GM23248 (cell line): ENCODE results near the gene AQP2. TPM values are rescaled to one million over a fixed set of nuclear protein-coding genes. Genes with fewer than 3 reads are reported as not detected.
A peak's percentile ranks its signal among the peaks of the same experiment; 100 is the strongest.

Source experiments
- DNase-seq: peaks from one replicate; pipeline ENCODE4 v3.0.0-alpha.2; 2015
- H2AFZ ChIP-seq: fragments of 200-600 bp; sonication (generic); 2 replicates; pipeline ENCODE4 v1.6.1; 2016; ENCODE audit warnings: antibody characterized with exemption
- H3F3A ChIP-seq: fragments of 200-600 bp; sonication (generic); 2 replicates; pipeline ENCODE4 v1.6.1; 2016; ENCODE audit warnings: mild to moderate bottlenecking, antibody characterized with exemption, mixed run types; ENCODE audit not compliant: insufficient read depth
- H3K27ac ChIP-seq: fragments of 200-600 bp; sonication (generic); 2 replicates; pipeline ENCODE4 v1.5.1; 2016; ENCODE audit warnings: mild to moderate bottlenecking
- H3K27me3 ChIP-seq: fragments of 200-600 bp; sonication (generic); replicated peaks from 2 replicates; pipeline ENCODE4 v1.6.1; 2016; ENCODE audit warnings: mild to moderate bottlenecking; ENCODE audit not compliant: insufficient read depth
- H3K36me3 ChIP-seq: fragments of 200-600 bp; sonication (generic); 2 replicates; pipeline ENCODE4 v1.6.1; 2016; ENCODE audit warnings: low read depth, mild to moderate bottlenecking
- H3K4me1 ChIP-seq: fragments of 200-600 bp; sonication (generic); 2 replicates; pipeline ENCODE4 v1.6.1; 2016; ENCODE audit warnings: mild to moderate bottlenecking; ENCODE audit not compliant: insufficient read depth
- H3K4me2 ChIP-seq: fragments of 200-600 bp; sonication (generic); one replicate; pipeline ENCODE4 v1.6.1; 2016; ENCODE audit warnings: mild to moderate bottlenecking; ENCODE audit not compliant: unreplicated experiment
- H3K4me3 ChIP-seq: fragments of 200-600 bp; sonication (generic); 2 replicates; pipeline ENCODE4 v1.5.1; 2016; ENCODE audit warnings: mild to moderate bottlenecking
- H3K79me2 ChIP-seq: fragments of 200-600 bp; sonication (generic); 2 replicates; pipeline ENCODE4 v1.6.1; 2016; ENCODE audit warnings: mild to moderate bottlenecking; ENCODE audit not compliant: insufficient read depth
- H3K9ac ChIP-seq: fragments of 200-600 bp; sonication (generic); 2 replicates; pipeline ENCODE4 v1.6.1; 2016; ENCODE audit warnings: mild to moderate bottlenecking
- H3K9me2 ChIP-seq: fragments of 200-600 bp; sonication (generic); 2 replicates; pipeline ENCODE4 v1.6.1; 2016; ENCODE audit warnings: mixed run types, mild to moderate bottlenecking, moderate library complexity; ENCODE audit not compliant: insufficient read depth
- H3K9me3 ChIP-seq: fragments of 200-600 bp; sonication (generic); one replicate; pipeline ENCODE4 v1.6.1; 2017; ENCODE audit warnings: low read depth
- H4K20me1 ChIP-seq: fragments of 200-600 bp; sonication (generic); 2 replicates; pipeline ENCODE4 v1.6.0; 2016; ENCODE audit not compliant: insufficient read depth
- EZH2 ChIP-seq: fragments of 200-600 bp; sonication (generic); IDR thresholded peaks from 2 replicates; pipeline ENCODE4 v1.6.1; 2018; ENCODE audit warnings: antibody characterized with exemption, mild to moderate bottlenecking; ENCODE audit not compliant: insufficient read depth, poor library complexity, severe bottlenecking
- EZH2phosphoT487 ChIP-seq: fragments of 200-600 bp; sonication (generic); IDR thresholded peaks from 2 replicates; pipeline ENCODE4 v1.6.1; 2018; ENCODE audit warnings: antibody characterized with exemption, moderate library complexity, mild to moderate bottlenecking, low read depth; ENCODE audit not compliant: insufficient read depth
- WGBS, 2 experiments: methylation state at CpG; one replicate each; pipeline ENCODE4 v1.1.6; 2015 to 2017; ENCODE audit warnings: low lambda C conversion rate in 2 of 2, low coverage in 1 of 2; ENCODE audit errors: missing lambda C conversion rate in 2 of 2; 5-methylcytosine and 5-hydroxymethylcytosine counted together
- in situ Hi-C: fragments of 300-500 bp; cut with MboI; formaldehyde crosslinking; loops from 2 replicates; pipeline ENCODE4 v1.15.0; 2020
- polyA plus RNA-seq: library from polyadenylated mRNA; unstranded; fragments of >200 nt; fragmentation: Nextera tagmentation; extraction: Ambion mirVana; gene quantifications from 2 replicates; pipeline ENCODE4 v1.2.1, GENCODE V29; 2016
- total RNA-seq: library from RNA; depleted of rRNA; stranded (reverse); fragments of >200 nt; shearing (Covaris generic); gene quantifications from 2 replicates; pipeline ENCODE4 v1.2.3, GENCODE V29; 2014

AQP2 gene
- total and polyA plus RNA-seq, 2 experiments from 2014 or later, result not detected

DNA sequence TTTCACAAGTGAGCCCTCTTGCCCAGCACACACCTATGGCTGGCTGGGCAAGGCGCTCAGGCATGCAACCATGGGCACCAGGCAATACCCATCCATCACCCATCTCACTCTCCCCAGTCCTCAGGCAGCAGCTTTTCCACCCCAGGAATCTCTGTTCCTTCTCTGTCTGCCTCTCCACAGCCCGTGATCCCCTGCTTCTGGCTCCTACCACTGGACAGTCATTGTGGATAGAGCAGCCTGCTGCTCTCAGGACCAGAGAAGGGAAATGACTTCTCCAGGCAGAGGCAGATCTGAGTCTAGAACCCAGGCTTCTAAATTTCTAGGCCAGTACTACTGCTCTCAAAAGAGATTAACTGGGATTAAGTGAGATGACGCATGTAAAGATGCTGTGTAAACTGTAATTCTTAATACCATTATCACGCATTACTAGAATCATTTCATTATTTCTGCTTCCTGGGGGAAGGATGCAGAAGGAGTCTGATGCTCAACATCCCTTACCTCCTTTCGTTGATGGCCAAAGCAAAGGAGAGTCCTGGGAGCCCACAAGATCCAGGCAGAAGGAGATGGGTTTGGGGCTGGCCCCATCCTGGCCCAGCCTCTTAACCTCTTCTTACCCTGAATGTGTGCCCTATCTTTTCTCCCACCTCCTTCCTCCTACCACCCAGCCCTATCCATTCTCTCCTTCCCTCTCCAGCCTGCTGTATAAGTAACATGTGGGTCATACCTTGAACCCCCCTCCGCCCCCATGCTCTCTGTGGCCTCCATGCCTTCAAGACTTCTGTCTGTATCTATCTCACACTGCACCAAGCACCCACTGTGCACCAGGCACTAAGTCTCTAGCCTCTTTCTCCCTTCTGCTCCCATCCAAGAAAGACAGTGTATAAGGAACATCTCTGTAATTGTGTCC, 6.4 kb downstream of the AQP2 start:
- no peak overlapping the region for H2AFZ ChIP-seq
- in situ Hi-C loops, result no loop called here
- H4K20me1 ChIP-seq, result no peaks in the 10 kb centered on the region
- no peak overlapping the region for H3K9ac ChIP-seq
- TF ChIP-seq EZH2 (no peak), EZH2phosphoT487 (no peak)
- H3K4me1 ChIP-seq, result no peaks in the 10 kb centered on the region
- no peaks in the 10 kb centered on the region for H3F3A ChIP-seq
- no peaks in the 10 kb centered on the region for H3K79me2 ChIP-seq
- no peak overlapping the region for H3K4me3 ChIP-seq
- DNase-seq, result no peak
- H3K27ac ChIP-seq, result no peak overlapping the region
- 70 to 74% methylated on average over 6 of the region's 6 CpGs for WGBS, 2 experiments
- no peaks in the 10 kb centered on the region for H3K9me3 ChIP-seq
- no peaks in the 10 kb centered on the region for H3K9me2 ChIP-seq
- H3K36me3 ChIP-seq, result no peaks in the 10 kb centered on the region
- H3K4me2 ChIP-seq, result no peak overlapping the region
- H3K27me3 ChIP-seq, result peaks cover 49% of the 10 kb centered on the region

DNA sequence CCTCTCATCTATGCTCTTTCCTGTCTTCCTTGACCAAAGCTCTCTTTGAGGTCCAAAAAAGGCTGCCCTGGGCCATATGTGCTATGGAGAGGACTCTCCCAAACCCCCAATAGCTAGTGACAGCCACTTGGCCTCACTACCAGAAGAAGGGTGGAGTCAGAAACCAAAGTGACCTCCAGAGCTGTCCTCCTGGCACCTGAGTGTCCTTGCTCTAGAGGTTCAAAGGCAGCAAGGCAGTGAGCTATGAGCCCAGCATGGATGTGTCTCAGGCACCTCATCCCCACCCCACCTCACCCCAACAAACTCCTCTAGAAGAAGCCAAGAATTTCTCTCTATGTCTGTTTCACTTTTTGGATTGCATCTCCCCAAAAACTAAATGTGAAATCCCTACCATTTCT, 7.0 kb downstream of the AQP2 start:
- Histone ChIP-seq H3K9me3 (no peaks in the 10 kb centered on the region), H2AFZ (no peak overlapping the region), H3K9ac (no peak overlapping the region), H3K4me1 (no peaks in the 10 kb centered on the region), H3K79me2 (no peaks in the 10 kb centered on the region), H4K20me1 (no peaks in the 10 kb centered on the region), H3F3A (no peaks in the 10 kb centered on the region), H3K4me3 (no peak overlapping the region), H3K9me2 (no peaks in the 10 kb centered on the region), H3K27me3 (peaks cover 53% of the 10 kb centered on the region), H3K27ac (no peak overlapping the region), H3K36me3 (no peaks in the 10 kb centered on the region), H3K4me2 (no peak overlapping the region)
- in situ Hi-C loops, result no loop called here
- no peak for DNase-seq
- TF ChIP-seq EZH2phosphoT487 (no peak), EZH2 (no peak)

DNA sequence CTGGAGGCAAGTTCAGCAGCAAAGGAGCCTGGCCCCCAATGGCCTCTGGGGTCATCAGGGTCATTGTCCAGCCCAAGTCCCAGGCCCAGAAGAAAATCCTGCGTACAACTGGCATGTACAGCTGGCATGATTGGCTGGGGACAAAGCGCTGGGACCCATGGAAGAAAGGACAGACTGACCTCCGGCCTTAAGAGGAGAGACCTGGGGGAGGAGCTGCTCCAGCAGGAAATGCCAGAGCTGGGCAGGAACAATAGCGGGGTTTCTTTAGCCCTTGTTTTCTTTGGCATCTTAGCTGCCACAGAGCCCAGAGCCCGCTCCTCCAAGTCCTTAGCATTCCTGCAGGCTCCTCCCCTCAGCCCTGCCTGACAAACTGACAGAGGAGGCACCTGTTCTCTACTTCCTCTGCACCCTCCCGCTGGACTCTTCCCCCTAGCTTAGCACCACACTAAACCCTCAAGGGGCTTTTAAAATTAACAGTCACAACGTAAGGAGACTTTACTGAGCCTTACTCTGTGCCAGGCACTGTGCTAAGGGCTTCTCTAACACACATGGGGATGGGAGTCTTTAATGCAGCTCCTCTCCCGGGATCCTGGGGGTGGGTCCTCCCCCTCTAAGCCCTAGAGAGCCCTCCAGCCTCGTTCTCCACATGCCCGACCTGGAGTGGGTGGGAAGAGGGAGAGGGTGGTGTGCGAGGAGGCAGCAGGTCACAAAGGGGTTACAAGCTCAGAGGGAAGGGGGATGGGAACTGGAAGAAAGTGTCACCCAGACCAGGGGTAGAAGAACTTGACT, 9.3 kb downstream of the AQP2 start:
- DNase-seq, result no peak
- WGBS, 2 experiments, result 46 to 49% methylated on average over 11 of the region's 11 CpGs
- H3K9me3 ChIP-seq, result no peaks in the 10 kb centered on the region
- no peak overlapping the region for H3K4me3 ChIP-seq
- in situ Hi-C loops, result no loop called here
- no peaks in the 10 kb centered on the region for H3K9me2 ChIP-seq
- H3K4me2 ChIP-seq, result no peak overlapping the region
- H3K27me3 ChIP-seq, result peaks cover 44% of the 10 kb centered on the region
- no peaks in the 10 kb centered on the region for H3K79me2 ChIP-seq
- TF ChIP-seq EZH2, result peak; percentile 2
- TF ChIP-seq EZH2phosphoT487, result no peak
- H3K27ac ChIP-seq, result no peak overlapping the region
- no peaks in the 10 kb centered on the region for H4K20me1 ChIP-seq
- H3K4me1 ChIP-seq, result no peaks in the 10 kb centered on the region
- H3F3A ChIP-seq, result no peaks in the 10 kb centered on the region
- no peak overlapping the region for H3K9ac ChIP-seq
- no peak overlapping the region for H2AFZ ChIP-seq
- no peaks in the 10 kb centered on the region for H3K36me3 ChIP-seq

- no peak overlapping the region for H3K4me2 ChIP-seq
- no peak overlapping the region for H3K4me3 ChIP-seq
- H4K20me1 ChIP-seq, result no peaks in the 10 kb centered on the region
- no peaks in the 10 kb centered on the region for H3F3A ChIP-seq
- in situ Hi-C loops, result no loop called here
- no peaks in the 10 kb centered on the region for H3K79me2 ChIP-seq
- H3K9ac ChIP-seq, result no peak overlapping the region
- no peak for TF ChIP-seq EZH2
- TF ChIP-seq EZH2phosphoT487, result no peak
- no peaks in the 10 kb centered on the region for H3K9me2 ChIP-seq
- no peak overlapping the region for H3K27ac ChIP-seq
- H3K36me3 ChIP-seq, result no peaks in the 10 kb centered on the region
- H3K4me1 ChIP-seq, result no peaks in the 10 kb centered on the region
- no peak overlapping the region for H2AFZ ChIP-seq
- H3K27me3 ChIP-seq, result peaks cover 37% of the 10 kb centered on the region
- H3K9me3 ChIP-seq, result no peaks in the 10 kb centered on the region
- DNase-seq, result no peak
- WGBS, 2 experiments, result 33 to 47% methylated on average over 9 to 13 of the region's 13 CpGs
Measured at GRCh38 chr12:49960474-49961110, 10.1 kb downstream of the AQP2 start.
